ENCODE data around the gene PCDHB5.
"Not testable (repeated sequence)": the region's sequence is repeated elsewhere in the genome, so short reads cannot be mapped to it uniquely, and the experiment has no call there.

PCDHB5 gene

GRCh38 chr5:141155540-141156374, 20.8 kb downstream of the PCDHB5 start:
- no peak for ATAC-seq

GRCh38 chr5:141157356-141157755, 22.4 kb downstream of the PCDHB5 start:
- not testable (repeated sequence) for ATAC-seq

GRCh38 chr5:141157901-141158300, 22.9 kb downstream of the PCDHB5 start:
- not testable (repeated sequence) for ATAC-seq

DNA sequence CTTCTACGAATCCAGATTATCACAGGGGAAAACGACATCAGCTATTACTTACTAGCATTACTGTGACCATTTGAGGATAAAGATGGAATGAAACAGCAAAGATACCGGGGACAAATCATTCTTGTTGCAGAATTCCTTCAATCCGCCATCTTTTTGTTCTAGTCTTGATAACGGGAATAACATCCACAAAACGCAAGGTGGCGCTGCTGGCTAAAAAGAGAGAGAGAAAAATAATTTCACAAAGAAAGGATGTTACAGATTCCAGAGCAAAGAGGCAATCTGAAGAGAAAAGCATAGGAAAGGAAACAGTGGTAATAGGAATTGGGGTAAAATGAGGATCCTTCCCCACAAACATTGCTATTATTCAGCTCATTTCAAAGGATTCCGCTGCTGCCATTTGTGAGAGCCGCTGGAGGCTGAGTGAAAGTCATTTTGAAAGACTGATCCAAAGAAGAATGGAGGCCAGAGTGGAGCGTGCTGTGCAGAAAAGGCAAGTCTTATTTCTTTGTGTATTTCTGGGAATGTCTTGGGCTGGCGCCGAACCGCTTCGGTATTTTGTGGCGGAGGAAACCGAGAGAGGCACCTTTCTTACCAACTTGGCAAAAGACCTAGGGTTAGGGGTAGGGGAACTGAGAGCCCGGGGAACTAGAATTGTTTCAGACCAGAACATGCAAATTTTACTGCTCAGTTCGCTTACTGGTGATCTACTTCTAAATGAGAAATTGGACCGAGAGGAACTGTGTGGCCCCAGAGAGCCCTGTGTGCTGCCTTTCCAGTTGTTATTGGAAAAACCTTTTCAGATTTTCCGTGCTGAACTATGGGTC, 37.6 kb downstream of the PCDHB5 start, which contains the start of gene PCDHB7:
Gene PCDHB7 (plus strand): TSS at position 264 of the 824 bp plus-strand sequence. CDS start 192 bp downstream, at position 456.
- no peak for ATAC-seq

DNA sequence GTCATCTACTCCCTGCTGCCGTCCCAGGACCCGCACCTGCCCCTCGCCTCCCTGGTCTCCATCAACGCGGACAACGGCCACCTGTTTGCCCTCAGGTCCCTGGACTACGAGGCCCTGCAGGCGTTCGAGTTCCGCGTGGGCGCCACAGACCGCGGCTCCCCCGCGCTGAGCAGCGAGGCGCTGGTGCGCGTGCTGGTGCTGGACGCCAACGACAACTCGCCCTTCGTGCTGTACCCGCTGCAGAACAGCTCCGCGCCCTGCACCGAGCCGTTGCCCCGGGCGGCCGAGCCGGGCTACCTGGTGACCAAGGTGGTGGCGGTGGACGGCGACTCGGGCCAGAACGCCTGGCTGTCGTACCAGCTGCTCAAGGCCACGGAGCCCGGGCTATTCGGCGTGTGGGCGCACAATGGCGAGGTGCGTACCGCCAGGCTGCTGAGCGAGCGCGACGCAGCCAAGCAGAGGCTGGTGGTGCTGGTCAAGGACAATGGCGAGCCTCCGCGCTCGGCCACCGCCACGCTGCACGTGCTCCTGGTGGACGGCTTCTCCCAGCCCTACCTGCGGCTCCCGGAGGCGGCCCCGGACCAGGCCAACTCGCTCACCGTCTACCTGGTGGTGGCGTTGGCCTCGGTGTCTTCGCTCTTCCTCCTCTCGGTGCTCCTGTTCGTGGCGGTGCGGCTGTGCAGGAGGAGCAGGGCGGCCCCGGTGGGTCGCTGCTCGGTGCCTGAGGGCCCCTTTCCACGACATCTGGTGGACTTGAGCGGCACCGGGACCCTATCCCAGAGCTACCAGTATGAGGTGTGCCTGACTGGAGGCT, 39.5 kb downstream of the PCDHB5 start:
- not testable (repeated sequence) for ATAC-seq

DNA sequence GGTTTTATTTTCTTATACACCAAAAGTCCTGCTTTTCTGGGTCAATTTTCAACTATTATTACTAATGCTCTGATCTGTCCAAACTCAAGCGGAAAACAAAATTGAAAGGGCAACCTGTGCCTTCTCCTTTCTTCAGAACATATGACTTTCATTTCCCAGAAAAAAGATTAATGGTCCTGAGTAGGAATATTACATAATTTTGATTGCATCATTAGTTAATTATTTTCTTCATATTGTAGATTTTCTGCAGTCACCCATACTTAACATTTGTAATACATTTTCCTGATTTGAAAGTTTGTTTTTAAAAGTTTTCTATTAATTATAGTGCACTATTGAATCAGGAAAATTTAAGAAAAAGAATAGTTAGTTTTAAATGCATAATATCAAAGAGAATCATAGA, 40.9 kb downstream of the PCDHB5 start:
- ATAC-seq = no peak

- ATAC-seq = not testable (repeated sequence)
Measured at GRCh38 chr5:141177577-141178191, 42.7 kb downstream of the PCDHB5 start, which contains the start of gene PCDHB8. PCDHB8 (plus strand) TSS chr5:141177790; CDS start chr5:141178035, 245 bp downstream.

DNA sequence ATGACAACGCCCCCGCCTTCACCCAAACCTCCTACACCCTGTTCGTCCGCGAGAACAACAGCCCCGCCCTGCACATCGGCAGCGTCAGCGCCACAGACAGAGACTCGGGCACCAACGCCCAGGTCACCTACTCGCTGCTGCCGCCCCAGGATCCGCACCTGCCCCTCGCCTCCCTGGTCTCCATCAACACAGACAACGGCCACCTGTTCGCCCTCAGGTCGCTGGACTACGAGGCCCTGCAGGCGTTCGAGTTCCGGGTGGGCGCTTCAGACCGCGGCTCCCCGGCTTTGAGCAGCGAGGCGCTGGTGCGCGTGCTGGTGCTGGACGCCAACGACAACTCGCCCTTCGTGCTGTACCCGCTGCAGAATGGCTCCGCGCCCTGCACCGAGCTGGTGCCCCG, 44.4 kb downstream of the PCDHB5 start:
- ATAC-seq = not testable (repeated sequence)

DNA sequence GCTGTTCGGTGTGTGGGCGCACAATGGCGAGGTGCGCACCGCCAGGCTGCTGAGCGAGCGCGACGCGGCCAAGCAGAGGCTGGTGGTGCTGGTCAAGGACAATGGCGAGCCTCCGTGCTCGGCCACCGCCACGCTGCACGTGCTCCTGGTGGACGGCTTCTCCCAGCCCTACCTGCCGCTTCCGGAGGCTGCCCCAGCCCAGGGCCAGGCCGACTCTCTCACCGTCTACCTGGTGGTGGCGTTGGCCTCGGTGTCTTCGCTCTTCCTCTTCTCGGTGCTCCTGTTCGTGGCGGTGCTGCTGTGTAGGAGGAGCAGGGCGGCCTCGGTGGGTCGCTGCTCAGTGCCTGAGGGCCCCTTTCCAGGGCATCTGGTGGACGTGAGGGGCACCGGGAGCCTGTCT, 44.9 kb downstream of the PCDHB5 start:
- not testable (repeated sequence) for ATAC-seq

DNA sequence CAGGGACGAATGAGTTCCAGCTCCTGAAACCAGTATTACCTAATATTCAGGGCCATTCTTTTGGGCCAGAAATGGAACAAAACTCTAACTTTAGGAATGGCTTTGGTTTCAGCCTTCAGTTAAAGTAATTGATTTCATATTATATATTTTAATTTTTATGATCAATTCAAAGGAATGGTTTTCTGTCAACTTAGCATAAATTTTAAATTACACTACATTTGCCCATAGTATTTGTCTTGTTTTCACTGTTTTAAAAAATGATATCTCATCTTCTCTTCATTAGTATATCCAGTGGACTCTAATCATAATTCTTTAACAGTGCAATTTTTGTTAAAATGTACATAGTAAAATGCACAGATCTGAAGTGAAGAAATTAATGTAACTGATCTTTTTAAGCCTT, 45.3 kb downstream of the PCDHB5 start:
- no peak for ATAC-seq

DNA sequence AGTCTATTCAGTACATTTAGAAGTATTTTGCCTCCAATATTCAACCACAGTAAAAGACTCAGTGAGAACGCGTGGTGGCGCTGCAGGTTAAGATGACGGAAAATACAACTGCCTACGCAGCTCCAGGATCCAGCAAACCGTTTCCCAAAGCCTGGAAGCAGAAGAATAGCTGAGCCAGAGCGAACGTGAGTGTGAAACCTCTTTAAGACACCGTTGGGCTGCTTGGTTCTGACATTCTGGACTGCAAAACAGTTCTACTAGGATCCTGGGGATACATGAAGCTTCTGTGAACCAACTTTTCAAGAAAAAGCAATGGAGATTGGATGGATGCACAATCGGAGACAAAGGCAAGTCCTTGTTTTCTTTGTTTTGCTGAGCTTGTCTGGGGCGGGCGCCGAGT, 47.2 kb downstream of the PCDHB5 start, which contains the start of gene PCDHB16:
Gene PCDHB16 (plus strand): TSS at position 140 of the 400 bp plus-strand sequence. CDS start 173 bp downstream, at position 313.
- ATAC-seq = no peak

GRCh38 chr5:141184117-141184855, 49.3 kb downstream of the PCDHB5 start:
- not testable (repeated sequence) for ATAC-seq

DNA sequence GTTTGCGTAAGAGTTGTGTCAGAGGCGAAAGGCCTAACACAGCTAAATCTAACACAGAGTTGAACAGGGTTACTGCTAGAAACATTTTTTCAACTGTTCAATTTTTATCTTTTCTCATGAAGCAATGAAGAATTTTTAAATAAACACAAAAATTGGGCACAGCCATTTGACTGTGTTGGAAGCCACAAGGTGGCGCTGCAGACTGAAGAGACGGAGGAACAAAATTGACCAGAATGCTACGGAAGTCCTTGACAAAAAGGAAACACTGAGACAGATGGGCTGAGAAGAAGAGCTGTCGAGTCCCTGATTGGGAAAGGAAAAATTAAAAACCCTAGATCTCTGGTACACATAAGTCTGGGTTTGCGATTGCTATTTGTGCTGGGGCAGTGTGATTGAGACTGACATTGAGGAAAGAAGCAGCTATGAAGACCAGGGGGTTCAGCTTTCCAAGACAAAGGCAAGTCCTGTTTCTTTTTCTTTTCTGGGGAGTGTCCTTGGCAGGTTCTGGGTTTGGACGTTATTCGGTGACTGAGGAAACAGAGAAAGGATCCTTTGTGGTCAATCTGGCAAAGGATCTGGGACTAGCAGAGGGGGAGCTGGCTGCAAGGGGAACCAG, 52.0 kb downstream of the PCDHB5 start, which contains the start of gene PCDHB9:
Gene PCDHB9 (plus strand): TSS at position 265 of the 616 bp plus-strand sequence. CDS start 158 bp downstream, at position 423.
- no peak for ATAC-seq

Data from activated CD4-positive, CD25-positive, alpha-beta regulatory T cell treated with anti-CD3 and anti-CD28 coated beads, Interleukin-2, amount 50 U/mL, for 24 hours (primary cell).